Measurements from ENCODE around the gene BRME1.

- TF ChIP-seq CTCF (IDR thresholded peaks at IDR 0.05) (no peak), POLR2A (IDR thresholded peaks at IDR 0.05) (no peak)
These were observed 41.0 kb downstream of the BRME1 start for GRCh38 chr19:13864667-13865570.

Data from Peyer's patch (tissue), 4 donors.